T-helper 9 cell (primary cell): ENCODE data around the gene C22orf23.

ENCODE experiments used
- DNase-seq: peaks from one replicate; pipeline ENCODE4 v3.0.0-alpha.2; 2020
- total RNA-seq, 2 donors: gene quantifications; one replicate each; lab custom pipeline; 2026; lab: John Stamatoyannopoulos, UW

The C22orf23 gene
- 0 to 0.24 reads per million in 2 donors for total RNA-seq

GRCh38 chr22:37953437-37954179, at the start of gene C22orf23, which contains the start of gene POLR2F:
Gene C22orf23, minus strand, starts transcription at chr22:37953601. Its CDS starts 452 bp downstream, at chr22:37953149.
Gene POLR2F, plus strand, starts transcription at chr22:37953699. Its CDS starts 89 bp downstream, at chr22:37953788.
- peak; percentile 96 for DNase-seq

GRCh38 chr22:37999640-38000272, 46.4 kb upstream of the C22orf23 start:
- DNase-seq = no peak

DNA sequence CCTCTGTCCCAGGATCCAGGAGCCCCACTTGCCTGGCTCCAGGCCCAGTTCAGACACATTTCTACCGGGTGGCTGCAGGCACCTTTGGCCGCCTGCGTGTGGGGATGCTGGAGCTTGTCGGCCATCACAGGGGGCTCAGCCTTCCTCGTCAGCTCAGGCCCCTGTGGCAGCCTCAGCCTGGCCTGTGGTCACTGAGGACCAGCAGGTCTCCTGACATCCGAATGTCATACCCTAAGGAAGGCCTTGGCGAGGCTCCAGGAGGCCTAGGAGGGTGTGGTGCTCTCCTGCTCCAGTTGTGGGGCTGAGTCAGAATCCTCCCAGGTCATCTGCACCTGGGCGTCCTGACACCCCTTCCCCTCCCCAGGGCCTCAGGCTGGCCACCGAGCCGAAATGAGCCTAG, 45.8 kb upstream of the C22orf23 start:
- no peak for DNase-seq

DNA sequence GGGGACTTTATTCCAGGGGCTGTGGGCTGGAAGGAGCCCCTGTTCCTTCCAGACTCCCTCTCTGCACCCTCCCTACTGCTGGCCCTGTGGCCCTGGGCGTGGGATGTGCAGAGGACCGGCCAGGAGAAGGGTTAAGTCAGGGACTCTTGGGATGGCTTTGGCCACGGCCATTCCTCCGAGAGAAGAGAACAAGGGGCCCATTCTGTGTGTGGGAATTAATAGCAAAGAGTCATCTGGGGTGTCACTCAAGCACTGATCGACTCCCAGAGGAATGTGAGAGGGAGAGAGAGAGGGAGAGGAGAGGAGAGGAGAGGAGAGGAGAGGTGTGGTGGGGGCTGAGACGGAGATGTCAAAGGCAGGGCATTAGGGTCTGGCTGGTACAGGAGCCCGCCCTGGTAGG, 45.1 kb upstream of the C22orf23 start:
- no peak for DNase-seq

DNA sequence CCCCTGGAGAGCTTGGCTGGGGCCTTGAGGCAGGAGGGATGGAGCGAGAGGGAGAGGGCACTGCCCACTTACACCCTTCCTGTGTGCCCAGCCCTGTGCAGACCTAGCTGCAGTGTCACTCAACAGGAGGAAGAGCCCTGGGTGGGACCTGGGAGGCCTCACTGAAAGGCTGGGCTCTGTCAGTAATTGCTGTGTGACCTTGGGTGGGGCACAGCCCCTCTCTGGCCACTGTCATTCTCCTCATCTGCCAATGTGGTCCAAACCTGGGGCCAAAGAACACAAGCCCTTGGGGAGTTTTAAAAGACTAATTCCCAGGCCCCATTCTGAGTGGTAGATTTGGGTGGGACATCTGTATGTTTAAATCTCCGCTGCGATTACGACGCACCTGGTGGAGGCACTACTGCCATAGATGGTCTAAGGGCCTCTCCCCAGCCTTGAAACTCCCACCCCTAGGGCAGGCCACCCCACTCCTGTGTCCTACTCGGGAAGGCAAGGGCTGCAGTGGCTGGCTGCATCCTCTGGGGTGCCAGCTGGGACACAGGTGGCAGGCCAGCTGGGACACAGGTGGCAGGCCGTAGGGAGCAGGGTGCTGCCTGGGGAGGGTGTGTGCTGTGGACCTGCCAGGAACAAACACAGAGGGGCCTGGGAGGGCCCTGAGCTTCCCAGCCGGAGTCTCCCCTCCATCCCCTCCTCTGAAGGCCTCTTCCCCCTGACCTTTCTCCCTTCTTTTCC, 43.3 kb upstream of the C22orf23 start:
- no peak for DNase-seq

- DNase-seq = no peak
Observed at GRCh38 chr22:37996079-37996478, 42.7 kb upstream of the C22orf23 start.

DNA sequence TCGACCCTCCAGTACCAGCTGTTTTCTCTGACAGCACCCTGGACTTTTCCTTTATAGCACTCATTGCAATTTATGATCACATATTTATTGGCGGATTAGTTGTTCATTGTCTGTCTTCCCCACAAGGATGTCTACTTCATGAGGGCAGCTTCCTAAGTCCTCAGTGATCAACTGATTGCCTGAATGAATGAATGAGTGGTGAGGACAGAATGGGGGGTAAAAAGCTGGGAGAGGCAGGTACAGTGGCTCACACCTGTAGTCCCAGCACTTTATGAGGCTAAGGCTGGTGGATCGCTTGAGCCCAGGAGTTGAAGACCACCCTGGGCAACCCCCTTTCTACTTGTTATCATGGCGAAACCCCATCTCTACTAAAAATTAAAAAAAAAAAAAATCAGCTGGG, 42.1 kb upstream of the C22orf23 start:
- no peak for DNase-seq

DNA sequence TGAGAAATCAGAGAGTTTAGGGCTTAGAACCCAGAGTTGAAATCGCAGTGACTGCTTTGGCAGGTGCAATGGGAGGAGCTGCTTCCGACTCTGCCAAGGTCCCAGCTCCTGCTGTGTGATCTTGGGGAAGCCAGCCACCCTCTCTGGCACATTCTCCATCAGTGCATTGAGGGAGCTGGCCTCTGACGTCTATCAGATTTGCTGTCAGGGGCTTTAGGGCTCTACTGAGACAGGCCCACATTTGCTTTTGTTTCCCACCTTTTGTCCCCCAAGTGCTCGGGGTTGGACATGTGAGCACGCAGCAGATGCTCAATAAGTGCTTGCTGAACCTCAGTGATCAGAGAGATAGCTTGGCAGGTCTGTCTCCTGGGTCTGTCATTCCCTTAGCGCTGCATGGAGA, 41.6 kb upstream of the C22orf23 start:
- no peak for DNase-seq

DNA sequence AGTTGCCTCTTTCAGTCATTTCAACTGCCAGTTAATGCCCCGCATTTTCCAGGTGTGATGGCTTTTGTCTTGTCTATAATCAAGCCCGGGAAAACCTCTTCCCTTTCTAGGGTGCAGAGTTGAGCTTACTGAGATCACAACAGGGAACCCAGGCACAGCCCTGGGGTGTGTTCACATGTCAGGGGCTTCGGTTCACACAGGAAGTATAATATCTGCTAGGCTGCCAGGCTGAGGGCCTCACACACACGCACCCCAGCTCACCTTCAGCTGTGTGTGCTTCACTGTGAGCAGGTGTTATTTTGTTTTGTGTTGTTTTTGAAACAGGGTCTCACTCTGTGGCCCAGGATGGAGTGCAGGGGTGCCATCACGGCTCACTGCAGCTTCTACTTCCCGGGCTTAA, 40.6 kb upstream of the C22orf23 start:
- no peak for DNase-seq

GRCh38 chr22:37991731-37992442, 38.5 kb upstream of the C22orf23 start:
- no peak for DNase-seq

DNA sequence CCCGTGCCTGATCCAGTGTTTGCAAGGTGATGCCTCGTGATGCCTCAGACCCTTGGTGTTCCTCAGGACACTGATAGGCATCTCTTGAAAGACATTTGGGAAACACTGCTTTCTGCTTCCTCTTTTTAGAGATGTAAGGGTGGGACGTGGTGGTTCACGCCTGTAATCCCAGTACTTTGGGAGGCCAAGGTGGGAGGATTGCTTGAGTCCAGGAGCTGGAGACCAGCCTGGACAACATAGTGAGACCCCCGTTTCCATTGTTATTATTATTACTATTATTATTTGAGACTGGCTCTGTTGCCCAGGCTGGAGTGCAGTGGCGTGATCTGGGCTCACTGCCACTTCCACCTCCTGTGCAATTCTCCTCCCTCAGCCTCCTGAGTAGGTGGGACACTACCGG, 37.5 kb upstream of the C22orf23 start:
- DNase-seq = no peak

DNA sequence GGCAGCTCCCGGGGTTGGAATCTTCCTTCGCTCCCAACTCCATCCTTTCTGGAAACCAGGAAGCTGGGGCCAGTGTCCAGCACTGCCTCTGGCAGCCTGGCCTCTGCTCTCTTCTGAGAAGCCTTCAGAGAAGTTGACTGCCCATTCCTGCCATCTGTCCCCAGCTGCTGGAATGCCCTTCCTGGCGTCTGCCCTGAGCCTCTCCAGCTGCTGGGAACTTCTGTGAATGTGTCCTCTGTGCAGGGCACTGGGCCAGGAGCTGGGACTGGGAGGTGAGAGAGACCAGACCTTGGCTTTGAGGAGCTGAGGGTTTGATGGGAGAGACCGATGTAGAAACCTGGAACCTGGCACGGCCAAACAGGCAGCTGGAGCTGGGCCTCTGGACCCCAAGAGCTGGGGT, 36.9 kb upstream of the C22orf23 start:
- no peak for DNase-seq

GRCh38 chr22:37989146-37990045, 36.0 kb upstream of the C22orf23 start:
- no peak for DNase-seq

DNA sequence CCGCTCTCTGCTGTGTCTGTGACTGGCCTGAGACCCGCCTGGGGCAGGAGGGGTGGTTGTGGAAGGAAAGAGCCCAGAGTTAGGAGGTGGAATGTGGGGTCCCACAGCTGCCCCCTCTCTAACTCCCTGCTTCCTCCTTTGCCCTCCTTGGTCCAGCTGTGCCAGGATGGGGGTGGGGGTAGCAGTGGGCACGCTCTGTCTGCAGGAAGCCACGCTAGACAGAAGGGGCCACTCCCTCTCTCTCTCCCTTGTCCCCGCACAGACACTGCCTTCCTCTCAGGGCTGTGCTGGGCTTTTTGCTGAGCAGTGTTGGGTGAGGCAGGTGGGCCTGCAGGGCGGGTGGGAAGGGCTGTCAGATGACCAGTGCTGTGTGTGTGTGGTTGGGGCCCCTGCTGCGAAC, 33.0 kb upstream of the C22orf23 start:
- DNase-seq = no peak

- no peak for DNase-seq
Observed at GRCh38 chr22:37985751-37986281, 32.4 kb upstream of the C22orf23 start.

DNA sequence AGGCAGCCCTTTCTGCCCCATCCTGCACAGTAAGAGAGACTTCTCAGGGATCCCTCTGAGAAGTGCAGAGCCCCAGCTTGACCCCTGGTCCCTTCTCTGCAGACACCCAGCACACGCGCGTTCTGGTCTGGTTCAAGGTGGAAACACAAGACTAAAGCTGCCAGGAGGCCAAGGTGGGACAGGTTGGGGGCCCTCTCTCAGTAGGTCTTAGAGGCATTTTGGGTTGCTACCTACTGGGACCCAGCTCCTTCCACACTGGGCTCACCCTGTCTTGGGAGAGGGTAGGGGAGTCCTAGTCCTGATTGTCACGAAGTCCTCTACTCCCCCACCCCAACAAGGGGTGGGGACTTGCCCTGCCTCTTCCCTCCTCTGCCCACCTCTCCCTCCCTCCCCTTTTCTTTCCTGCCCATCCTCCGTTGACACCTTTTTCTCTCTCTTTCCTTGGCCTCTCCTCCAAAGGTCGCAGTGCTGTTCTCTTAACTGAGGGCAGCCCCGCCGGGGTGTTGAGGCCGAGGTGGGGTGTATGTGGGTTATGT, 31.7 kb upstream of the C22orf23 start:
- DNase-seq = no peak

- no peak for DNase-seq
Observed at GRCh38 chr22:37983860-37984791, 30.7 kb upstream of the C22orf23 start, which contains the start of gene SOX10. Gene SOX10, minus strand, starts transcription at chr22:37984555. Its CDS starts 771 bp downstream, at chr22:37983784.

GRCh38 chr22:37982938-37983859, 29.8 kb upstream of the C22orf23 start:
- no peak for DNase-seq
